GM12878 (cell line): ENCODE data around the gene LCE3C. TPM values are rescaled to one million over a fixed set of nuclear protein-coding genes. Genes with fewer than 3 reads are reported as not detected.

Source experiments
- ATAC-seq: fragments of 200-7000 bp; cut with Tn5 transposase; 3 replicates; pipeline ENCODE4 v1.9.1; 2020; ENCODE audit warnings: mild to moderate bottlenecking, moderate library complexity
- BruUV-seq: library from RNA; stranded (reverse); fragments of 400-500 nt; replicated peaks from 2 replicates; lab custom pipeline; 2021; lab: Mats Ljungman, UMichigan
- CTCF ChIA-PET: fragments of 300-600 bp; sonication (Branson Sonifier 250); formaldehyde crosslinking; extraction: SDS; loops from one replicate; lab custom pipeline; 2021; ENCODE audit warnings: inconsistent platforms; lab: Yijun Ruan, JAX
- POLR2A ChIA-PET: fragments of 350-600 bp; formaldehyde crosslinking; extraction: SDS; loops from one replicate; lab custom pipeline; 2021; ENCODE audit warnings: inconsistent platforms; lab: Charles Lee
- RAD21 ChIA-PET: fragments of 300-600 bp; sonication (Branson Sonifier 250); formaldehyde crosslinking; loops from one replicate; lab custom pipeline; 2023; ENCODE audit warnings: antibody characterized with exemption; ENCODE audit not compliant: unreplicated experiment; lab: Charles Lee
- SMC1A ChIA-PET: fragments of 300-600 bp; sonication (Branson Sonifier 250); formaldehyde crosslinking; loops from one replicate; lab custom pipeline; 2023; ENCODE audit not compliant: unreplicated experiment, uncharacterized antibody; lab: Charles Lee
- DNase-seq: peaks from one replicate; pipeline ENCODE4 v3.0.0-alpha.2; 2011; ENCODE audit warnings: low read depth, low spot score
- FAIRE-seq: peaks from 3 replicates; lab custom pipeline; 2011; peaks lifted over from hg19 to GRCh38; lab: Jason Lieb, UNC
- H2AFZ ChIP-seq: 2 replicates; pipeline ENCODE4 v1.6.0; 2011; ENCODE audit warnings: low read depth, low read length, control low read depth; ENCODE audit not compliant: control insufficient read depth
- H3K27ac ChIP-seq: 2 replicates; pipeline ENCODE4 v1.5.1; 2011; ENCODE audit warnings: control low read depth; ENCODE audit not compliant: control insufficient read depth, insufficient read depth
- H3K27me3 ChIP-seq, 2 experiments: replicated peaks in 1 of 2; 2 replicates each; pipeline versions ENCODE4 v1.6.0 to v1.6.1; 2011; ENCODE audit warnings: low read length in 1 of 2; ENCODE audit not compliant: control insufficient read depth in 2 of 2, insufficient read depth in 2 of 2
- H3K36me3 ChIP-seq, 2 experiments: 2 replicates each; pipeline ENCODE4 v1.5.1; 2011; ENCODE audit warnings: low read length in 1 of 2; ENCODE audit not compliant: control insufficient read depth in 2 of 2, insufficient read depth in 2 of 2
- H3K4me1 ChIP-seq: 2 replicates; pipeline ENCODE4 v1.6.1; 2011; ENCODE audit warnings: mild to moderate bottlenecking, low read length, moderate library complexity, mixed read lengths; ENCODE audit not compliant: control insufficient read depth, insufficient read depth
- H3K4me2 ChIP-seq: 2 replicates; pipeline ENCODE4 v1.6.0; 2011; ENCODE audit warnings: control low read depth; ENCODE audit not compliant: control insufficient read depth, insufficient read depth
- H3K4me3 ChIP-seq: fragments of 200-600 bp; sonication (generic); 2 replicates; pipeline ENCODE4 v1.5.1; 2016
- H3K79me2 ChIP-seq: 2 replicates; pipeline ENCODE4 v1.6.0; 2011; ENCODE audit warnings: low read length; ENCODE audit not compliant: control insufficient read depth, insufficient read depth
- H3K9ac ChIP-seq: 2 replicates; pipeline ENCODE4 v1.8.0; 2011; ENCODE audit warnings: low read length, control low read depth, mixed read lengths; ENCODE audit not compliant: control insufficient read depth, insufficient read depth
- H3K9me3 ChIP-seq: replicated peaks from 3 replicates; pipeline ENCODE4 v1.5.1; 2011; ENCODE audit warnings: mild to moderate bottlenecking, low read length; ENCODE audit not compliant: control insufficient read depth, insufficient read depth
- H4K20me1 ChIP-seq: 2 replicates; pipeline ENCODE4 v1.6.0; 2011; ENCODE audit not compliant: control insufficient read depth, insufficient read depth
- BHLHE40 ChIP-seq, 2 experiments: fragments of 450-650 bp in 1 of 2; IDR thresholded peaks; 2 replicates each; pipeline ENCODE4 v1.6.1; 2011 to 2017; ENCODE audit warnings: low read depth in 2 of 2, borderline replicate concordance in 1 of 2, improper control_type of control experiment in 1 of 2, low read length in 1 of 2, mild to moderate bottlenecking in 1 of 2
- CEBPZ ChIP-seq: fragments of 150-350 bp; IDR thresholded peaks from 2 replicates; pipeline ENCODE4 v1.6.1; 2016; ENCODE audit warnings: low read depth, low read length
- EGR1 ChIP-seq, 2 experiments: IDR thresholded peaks; 1 replicate in 1 of 2; 2 replicates in 1 of 2; pipeline ENCODE4 v1.6.1; 2011 to 2012; ENCODE audit warnings: low read depth in 2 of 2, low read length in 2 of 2, borderline replicate concordance in 1 of 2, mild to moderate bottlenecking in 1 of 2, moderate library complexity in 1 of 2
- ESRRA ChIP-seq: IDR thresholded peaks from 2 replicates; pipeline ENCODE4 v1.6.1; 2012; ENCODE audit warnings: mild to moderate bottlenecking, low read length, improper control_type of control experiment
- HSF1 ChIP-seq: fragments of 150-350 bp; IDR thresholded peaks from 2 replicates; pipeline ENCODE4 v1.6.1; 2014; ENCODE audit warnings: mild to moderate bottlenecking, low read depth, low read length
- RBBP5 ChIP-seq: fragments of 200-600 bp; sonication (generic); conservative IDR thresholded peaks from 2 replicates; pipeline ENCODE4 v1.6.1; 2016
- RELA ChIP-seq: fragments of 450-650 bp; IDR thresholded peaks from 2 replicates; pipeline ENCODE4 v1.8.0; 2014; ENCODE audit warnings: borderline replicate concordance; ENCODE audit not compliant: partially characterized antibody
- RUNX3 ChIP-seq: IDR thresholded peaks from 2 replicates; pipeline ENCODE4 v1.6.1; 2012; ENCODE audit warnings: low read length, inconsistent platforms
- SREBF2 ChIP-seq: IDR thresholded peaks from 2 replicates; pipeline ENCODE4 v1.6.1; 2012; ENCODE audit warnings: mild to moderate bottlenecking, low read length
- WGBS: methylation state at CpG from one replicate; pipeline ENCODE4 v1.1.6; 2016; ENCODE audit warnings: low lambda C conversion rate; ENCODE audit not compliant: insufficient replicate concordance, insufficient coverage; ENCODE audit errors: missing lambda C conversion rate; 5-methylcytosine and 5-hydroxymethylcytosine counted together
- in situ Hi-C: fragments of 300-500 bp; cut with MboI; formaldehyde crosslinking; loops from 9 replicates; pipeline ENCODE4 v1.14.3; 2018; ENCODE audit warnings: mixed read lengths
- intact Hi-C: fragments of 100-400 bp; cut with micrococcal nuclease; formaldehyde crosslinking; loops from one replicate; pipeline ENCODE4 v1.14.2; 2022; ENCODE audit not compliant: unreplicated experiment
- polyA plus RNA-seq, 11 experiments: library from polyadenylated mRNA; depleted of rRNA in 4 of 11; unstranded in 6 of 11; stranded (reverse) in 5 of 11; fragments of >200 nt; fragmentation: Nextera tagmentation in 4 of 11; fragmentation: Illumina TruSeq in 1 of 11; extraction: Ambion mirVana in 4 of 11; extraction: Trizol in 1 of 11; gene quantifications; 1 replicate in 1 of 11; 2 replicates in 10 of 11; pipeline versions ENCODE4 v1.2.1 to v1.2.3, GENCODE V29; 2011 to 2016; ENCODE audit warnings: inconsistent platforms in 2 of 11, missing spikeins in 2 of 11, low read depth in 1 of 11
- total RNA-seq, 4 experiments: library from RNA; depleted of rRNA in 3 of 4; stranded (reverse); fragments of >200 nt in 3 of 4; fragmentation: Illumina TruSeq in 1 of 4; extraction: Trizol in 1 of 4; gene quantifications; 2 replicates each; pipeline versions ENCODE4 v1.2.1 to v1.2.3, GENCODE V29; 2013 to 2021
- TF ChIP-seq, protein P1 (sequence below), 3 experiments: IDR thresholded peaks in 2 of 3; conservative IDR thresholded peaks in 1 of 3; 2 replicates each; pipeline ENCODE4 v1.5.1; 2011; ENCODE audit warnings: low read depth in 3 of 3, low read length in 3 of 3, mild to moderate bottlenecking in 3 of 3, control low read depth in 2 of 3, moderate library complexity in 2 of 3, inconsistent platforms in 1 of 3, mixed read lengths in 1 of 3; ENCODE audit not compliant: control insufficient read depth in 2 of 3, insufficient read depth in 1 of 3; ENCODE audit errors: extremely low read depth in 1 of 3

Gene LCE3C
- total and polyA plus RNA-seq, 10 of the 15 experiments (the other 5 are each of a cell fraction or from before 2014, with no cell fraction given) = not detected

- TF ChIP-seq, protein P1, sequence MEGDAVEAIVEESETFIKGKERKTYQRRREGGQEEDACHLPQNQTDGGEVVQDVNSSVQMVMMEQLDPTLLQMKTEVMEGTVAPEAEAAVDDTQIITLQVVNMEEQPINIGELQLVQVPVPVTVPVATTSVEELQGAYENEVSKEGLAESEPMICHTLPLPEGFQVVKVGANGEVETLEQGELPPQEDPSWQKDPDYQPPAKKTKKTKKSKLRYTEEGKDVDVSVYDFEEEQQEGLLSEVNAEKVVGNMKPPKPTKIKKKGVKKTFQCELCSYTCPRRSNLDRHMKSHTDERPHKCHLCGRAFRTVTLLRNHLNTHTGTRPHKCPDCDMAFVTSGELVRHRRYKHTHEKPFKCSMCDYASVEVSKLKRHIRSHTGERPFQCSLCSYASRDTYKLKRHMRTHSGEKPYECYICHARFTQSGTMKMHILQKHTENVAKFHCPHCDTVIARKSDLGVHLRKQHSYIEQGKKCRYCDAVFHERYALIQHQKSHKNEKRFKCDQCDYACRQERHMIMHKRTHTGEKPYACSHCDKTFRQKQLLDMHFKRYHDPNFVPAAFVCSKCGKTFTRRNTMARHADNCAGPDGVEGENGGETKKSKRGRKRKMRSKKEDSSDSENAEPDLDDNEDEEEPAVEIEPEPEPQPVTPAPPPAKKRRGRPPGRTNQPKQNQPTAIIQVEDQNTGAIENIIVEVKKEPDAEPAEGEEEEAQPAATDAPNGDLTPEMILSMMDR (IDR thresholded peaks at IDR 0.05 in 2 of 3, conservative IDR thresholded peaks at IDR 0.05 in 1 of 3; ENCODE audit: control insufficient read depth in 2 of 3, extremely low read depth in 1 of 3, insufficient read depth in 1 of 3, low read depth in 3 of 3, low read length in 3 of 3) = no peak
- no peak for TF ChIP-seq SREBF2
Measured at GRCh38 chr1:152565535-152566215, 34.4 kb upstream of the LCE3C start (continued).

DNA sequence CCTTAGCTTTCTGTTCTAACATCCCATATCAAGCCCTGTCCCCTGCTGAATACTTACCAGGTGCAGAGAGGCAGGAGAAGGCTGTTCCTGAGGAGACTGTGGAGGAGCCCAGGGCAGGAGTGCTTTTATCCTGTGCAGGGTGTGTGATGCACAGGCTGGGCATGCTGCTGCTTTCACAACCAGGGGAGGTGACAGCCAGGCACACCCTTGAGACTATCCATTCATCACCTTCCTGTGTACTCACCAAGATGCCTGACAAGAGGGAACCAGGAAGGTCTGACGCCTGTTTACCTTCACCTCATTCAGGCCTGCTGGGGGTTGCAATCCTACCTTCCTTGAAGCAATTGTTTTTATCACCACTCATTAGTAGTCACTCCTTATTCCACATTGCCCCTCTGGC lies 33.4 kb upstream of the LCE3C start, which contains the start of gene LCE3E:
Gene LCE3E, minus strand, starts transcription at position 100 of the 400 bp plus-strand sequence. CDS start 572 bp downstream, outside the sequence.
- no peaks in the 10 kb centered on the region for H3K79me2 ChIP-seq
- no peaks in the 10 kb centered on the region for H3K4me1 ChIP-seq
- TF ChIP-seq RUNX3 = no peak
- no peak for TF ChIP-seq CEBPZ
- TF ChIP-seq RELA = no peak
- TF ChIP-seq ESRRA = no peak
- no peak for TF ChIP-seq HSF1
- no peak for TF ChIP-seq EGR1 (IDR thresholded peaks at IDR 0.05; ENCODE audit: borderline replicate concordance in 1 of 2, low read depth in 2 of 2, low read length in 2 of 2)
- TF ChIP-seq RBBP5 = no peak
- TF ChIP-seq BHLHE40 (IDR thresholded peaks at IDR 0.05; ENCODE audit: borderline replicate concordance in 1 of 2, low read depth in 2 of 2, low read length in 1 of 2) = no peak
- ChIA-PET POLR2A (no interaction called here), CTCF (no interaction called here), RAD21 (no interaction called here), SMC1A (interaction anchor here (0.6 to 0.8 kb wide), 2 partner anchors 13 to 54 kb away, joined by 3 read pairs; no protein-coding TSS in a partner anchor)
- H3K27me3 ChIP-seq = no peaks in the 10 kb centered on the region
- in situ Hi-C loops = no loop called here
- no peaks in the 10 kb centered on the region for H3K36me3 ChIP-seq
- intact Hi-C loops = no loop called here
- WGBS = 47% methylated on average over 1 of the region's 1 CpG
- FAIRE-seq = no peak
- no peak for DNase-seq
- BruUV-seq = no TSS peak
- no peak within 1 kb of the TSS for H3K9ac ChIP-seq
- ATAC-seq = no peak
- no peaks in the 10 kb centered on the region for H4K20me1 ChIP-seq
- H3K4me3 ChIP-seq = no peak within 1 kb of the TSS
- H3K9me3 ChIP-seq = peaks cover 2% of the 10 kb centered on the region; the same call in 1 of the 3 replicates
- no peak within 1 kb of the TSS for H3K4me2 ChIP-seq
- no peak within 1 kb of the TSS for H2AFZ ChIP-seq
- H3K27ac ChIP-seq = no peak within 1 kb of the TSS
